K562 (cell line): ENCODE measurements around the gene SIRT7. TPM values are rescaled to one million over a fixed set of nuclear protein-coding genes. Genes with fewer than 3 reads are reported as not detected.

Experiments used
- DPF2 ChIP-seq: fragments of 450-650 bp; IDR thresholded peaks from 2 replicates; pipeline ENCODE4 v1.6.1; 2016
- E2F6 ChIP-seq, 2 experiments: IDR thresholded peaks; 2 replicates each; pipeline ENCODE4 v1.6.1; 2011; ENCODE audit warnings: borderline replicate concordance in 1 of 2, control low read depth in 1 of 2, low read depth in 1 of 2, low read length in 1 of 2, mild to moderate bottlenecking in 1 of 2, mixed read lengths in 1 of 2, moderate library complexity in 1 of 2; ENCODE audit not compliant: insufficient read depth in 1 of 2, insufficient read length in 1 of 2, poor library complexity in 1 of 2, severe bottlenecking in 1 of 2; ENCODE audit errors: extremely low read depth in 1 of 2
- HOMEZ ChIP-seq: fragments of 250-450 bp; sonication (Bioruptor Pico); IDR thresholded peaks from 2 replicates; pipeline ENCODE4 v1.4.0; 2020; ENCODE audit warnings: mild to moderate bottlenecking, moderate library complexity
- MAFK ChIP-seq: IDR thresholded peaks from 2 replicates; pipeline ENCODE4 v1.6.1; 2011; ENCODE audit warnings: low read length, improper control_type of control experiment
- MITF ChIP-seq: IDR thresholded peaks from 2 replicates; pipeline ENCODE4 v1.6.1; 2014; ENCODE audit warnings: antibody characterized with exemption
- MXD1 ChIP-seq: fragments of 250-450 bp; sonication (Bioruptor Pico); IDR thresholded peaks from 2 replicates; pipeline ENCODE4 v1.8.0; 2021; ENCODE audit warnings: borderline replicate concordance, mild to moderate bottlenecking, moderate library complexity; ENCODE audit not compliant: poor library complexity, severe bottlenecking
- MYC ChIP-seq, 2 experiments: fragments of 250-450 bp in 1 of 2; sonication (Bioruptor Pico) in 1 of 2; IDR thresholded peaks; 2 replicates each; pipeline versions ENCODE4 v1.5.1 to v1.6.1; 2012 to 2021; ENCODE audit warnings: low read depth in 2 of 2, borderline replicate concordance in 1 of 2, improper control_type of control experiment in 1 of 2, low read length in 1 of 2, mild to moderate bottlenecking in 1 of 2, moderate library complexity in 1 of 2
- NFATC3 ChIP-seq: fragments of 450-650 bp; IDR thresholded peaks from 2 replicates; pipeline ENCODE4 v1.6.1; 2017; ENCODE audit warnings: mild to moderate bottlenecking
- PTBP1 ChIP-seq: fragments of 200-400 bp; formaldehyde crosslinking; IDR thresholded peaks from 2 replicates; pipeline ENCODE4 v1.6.1; 2017; ENCODE audit warnings: low read depth, low read length
- REST ChIP-seq, 2 experiments: fragments of 450-650 bp; formaldehyde crosslinking in 1 of 2; IDR thresholded peaks; 2 replicates each; pipeline versions ENCODE4 v1.4.0 to v1.6.1; 2014 to 2020; ENCODE audit warnings: mild to moderate bottlenecking in 2 of 2, borderline replicate concordance in 1 of 2, low read depth in 1 of 2
- SMAD2 ChIP-seq: fragments of 150-350 bp; IDR thresholded peaks from 2 replicates; pipeline ENCODE4 v1.6.1; 2014; ENCODE audit warnings: low read depth, mild to moderate bottlenecking, low read length
- ZKSCAN1 ChIP-seq: fragments of 150-350 bp; IDR thresholded peaks from 2 replicates; pipeline ENCODE4 v1.6.1; 2016; ENCODE audit warnings: low read depth, low read length
- ZNF143 ChIP-seq: sonication (generic); formaldehyde crosslinking; IDR thresholded peaks from 2 replicates; pipeline ENCODE4 v1.9.0; 2022; ENCODE audit warnings: mild to moderate bottlenecking, missing genetic modification reagents
- polyA plus RNA-seq, 8 experiments: library from polyadenylated mRNA; depleted of rRNA in 4 of 8; stranded (reverse) in 5 of 8; unstranded in 3 of 8; fragments of >200 nt; fragmentation: Nextera tagmentation in 2 of 8; fragmentation: Illumina TruSeq in 1 of 8; extraction: Ambion mirVana in 2 of 8; extraction: Trizol in 1 of 8; gene quantifications; 2 replicates each; pipeline versions ENCODE4 v1.2.1 to v1.2.3, GENCODE V29; 2011 to 2014; ENCODE audit warnings: inconsistent platforms in 1 of 8, missing spikeins in 1 of 8
- total RNA-seq, 7 experiments: library from RNA; depleted of rRNA in 6 of 7; stranded (reverse); fragments of >200 nt in 6 of 7; fragmentation: Illumina TruSeq in 2 of 7; extraction: Trizol in 2 of 7; gene quantifications; 2 replicates each; pipeline versions ENCODE4 v1.2.1 to v1.2.3, GENCODE V29; 2011 to 2021; ENCODE audit warnings: low replicate concordance in 1 of 7

The SIRT7 gene
- total and polyA plus RNA-seq, 9 of the 15 experiments (the other 6 are each of a cell fraction or from before 2014, with no cell fraction given), result 1.6 to 54.8 (median 20.3) TPM

- TF ChIP-seq REST (IDR thresholded peaks at IDR 0.05; ENCODE audit: borderline replicate concordance) (0 out of 2 replicates have a peak, but pooled peaks have one; percentile 6), REST (CRISPR knock-in tag; IDR thresholded peaks at IDR 0.05; ENCODE audit: low read depth) (no peak), DPF2 (peak; percentile 80), MYC (IDR thresholded peaks at IDR 0.05; ENCODE audit: low read depth, low read length) (peak; percentile 75), MYC (CRISPR knock-in tag; IDR thresholded peaks at IDR 0.05; ENCODE audit: borderline replicate concordance, low read depth) (no peak), HOMEZ (no peak), SMAD2 (no peak), ZNF143 (CRISPR knock-in tag) (no peak), ZKSCAN1 (no peak), PTBP1 (no peak), MXD1 (no peak), MAFK (peak; percentile 92), MITF (no peak), E2F6 (IDR thresholded peaks at IDR 0.05; ENCODE audit: borderline replicate concordance in 1 of 2, extremely low read depth in 1 of 2, insufficient read depth in 1 of 2, insufficient read length in 1 of 2, low read depth in 1 of 2, low read length in 1 of 2, poor library complexity in 1 of 2, severe bottlenecking in 1 of 2) (no peak), NFATC3 (no peak)
These were observed 8.6 kb upstream of the SIRT7 start (continued) for GRCh38 chr17:81926451-81927151.
